ENCODE data around the gene TXNL4A.
A peak's percentile ranks its signal among the peaks of the same experiment; 100 is the strongest.
"Not testable (repeated sequence)": the region's sequence is repeated elsewhere in the genome, so short reads cannot be mapped to it uniquely, and the experiment has no call there.

TXNL4A gene

GRCh38 chr18:79988451-79989194, at the start of gene TXNL4A:
Gene TXNL4A (minus strand): TSS chr18:79988563. CDS start chr18:79988392, 171 bp downstream.
- no peaks in the 10 kb centered on the region for H3K9me3 Mint-ChIP-seq
- peaks cover 7% of the 10 kb centered on the region for H3K36me3 Mint-ChIP-seq (ENCODE audit: low read depth)
- peaks cover 33% of the 10 kb centered on the region for H3K4me1 Mint-ChIP-seq (ENCODE audit: low read depth)

GRCh38 chr18:80037300-80037699, 48.9 kb upstream of the TXNL4A start:
- Mint-ChIP-seq H3K4me3 (no peak overlapping the region), H3K27me3 (ENCODE audit: low read depth) (no peaks in the 10 kb centered on the region), H3K36me3 (ENCODE audit: low read depth) (peaks cover 9% of the 10 kb centered on the region), H3K27ac (no peak overlapping the region), H3K4me1 (ENCODE audit: low read depth) (peaks cover 22% of the 10 kb centered on the region), H3K9me3 (no peaks in the 10 kb centered on the region)

More at GRCh38 chr18:79988451-79989194, at the start of gene TXNL4A:
- H3K4me3 Mint-ChIP-seq: peak within 1 kb of the TSS; percentile 98
- no peaks in the 10 kb centered on the region for H3K27me3 Mint-ChIP-seq (ENCODE audit: low read depth)
- peak within 1 kb of the TSS; percentile 96 for H3K27ac Mint-ChIP-seq

GRCh38 chr18:80035997-80036396, 47.6 kb upstream of the TXNL4A start:
- no peaks in the 10 kb centered on the region for H3K9me3 Mint-ChIP-seq
- no peaks in the 10 kb centered on the region for H3K27me3 Mint-ChIP-seq (ENCODE audit: low read depth)
- H3K4me1 Mint-ChIP-seq (ENCODE audit: low read depth): peaks cover 18% of the 10 kb centered on the region
- no peak overlapping the region for H3K27ac Mint-ChIP-seq
- H3K4me3 Mint-ChIP-seq: no peak overlapping the region
- H3K36me3 Mint-ChIP-seq (ENCODE audit: low read depth): peaks cover 7% of the 10 kb centered on the region

GRCh38 chr18:80034852-80035406, 46.6 kb upstream of the TXNL4A start:
- peak overlapping the region; percentile 89 for H3K27ac Mint-ChIP-seq
- peaks cover 7% of the 10 kb centered on the region for H3K36me3 Mint-ChIP-seq (ENCODE audit: low read depth)
- H3K4me3 Mint-ChIP-seq: peak overlapping the region; percentile 79
- H3K9me3 Mint-ChIP-seq: no peaks in the 10 kb centered on the region
- H3K4me1 Mint-ChIP-seq (ENCODE audit: low read depth): peaks cover 18% of the 10 kb centered on the region
- H3K27me3 Mint-ChIP-seq (ENCODE audit: low read depth): no peaks in the 10 kb centered on the region

GRCh38 chr18:80034068-80034851, 45.9 kb upstream of the TXNL4A start, which contains the start of gene RBFA:
Gene RBFA (plus strand): TSS chr18:80034434. CDS start chr18:80034496, 62 bp downstream.
- H3K27ac Mint-ChIP-seq: peak within 1 kb of the TSS; percentile 89
- peaks cover 18% of the 10 kb centered on the region for H3K4me1 Mint-ChIP-seq (ENCODE audit: low read depth)
- H3K27me3 Mint-ChIP-seq (ENCODE audit: low read depth): no peaks in the 10 kb centered on the region
- peaks cover 6% of the 10 kb centered on the region for H3K36me3 Mint-ChIP-seq (ENCODE audit: low read depth)
- H3K4me3 Mint-ChIP-seq: peak within 1 kb of the TSS; percentile 79
- no peaks in the 10 kb centered on the region for H3K9me3 Mint-ChIP-seq

GRCh38 chr18:80033181-80034067, 45.1 kb upstream of the TXNL4A start:
- Mint-ChIP-seq H3K4me1 (ENCODE audit: low read depth) (peaks cover 18% of the 10 kb centered on the region), H3K36me3 (ENCODE audit: low read depth) (peaks cover 3% of the 10 kb centered on the region), H3K27me3 (ENCODE audit: low read depth) (no peaks in the 10 kb centered on the region), H3K27ac (peak overlapping the region; percentile 89), H3K9me3 (peaks cover 4% of the 10 kb centered on the region), H3K4me3 (peak overlapping the region; percentile 79)

DNA sequence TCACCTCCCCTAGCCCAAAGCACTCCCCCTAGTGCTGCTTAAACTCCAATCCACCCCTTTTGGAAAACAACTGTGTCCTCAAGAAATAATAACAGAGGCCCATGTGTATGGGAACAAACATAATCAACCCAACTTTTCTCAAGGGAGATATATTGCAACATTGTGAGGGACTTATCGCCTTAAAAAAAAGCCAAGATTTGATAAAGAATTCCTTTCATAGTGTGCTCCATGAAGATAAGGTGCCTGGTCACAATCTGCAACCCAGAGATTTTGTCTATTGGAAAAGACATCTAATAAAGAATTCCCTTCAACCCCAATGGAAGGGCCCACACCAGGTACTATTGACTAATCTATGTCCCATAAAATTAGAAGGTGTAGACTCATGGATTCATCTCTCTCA, 41.3 kb upstream of the TXNL4A start:
- H3K36me3 Mint-ChIP-seq (ENCODE audit: low read depth): peaks cover 2% of the 10 kb centered on the region

DNA sequence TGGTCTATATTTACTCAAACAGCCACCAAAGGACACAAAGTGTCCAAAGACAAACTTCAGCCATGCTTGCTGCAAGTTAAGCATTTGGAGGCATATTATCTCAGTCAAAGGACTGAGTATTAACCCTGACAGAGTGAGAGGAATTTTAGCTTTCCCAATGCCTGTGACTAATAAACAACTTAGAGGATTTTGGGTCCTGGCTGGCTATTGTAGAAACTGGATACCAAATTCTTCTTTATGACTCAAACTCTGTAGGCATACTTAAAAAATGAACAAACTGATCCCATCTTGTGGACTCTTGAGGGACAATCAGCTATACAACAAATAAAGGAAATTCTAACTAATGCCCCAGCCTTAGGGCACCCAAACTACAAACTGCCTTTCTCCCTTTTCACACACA, 39.4 kb upstream of the TXNL4A start:
- H3K4me1 Mint-ChIP-seq (ENCODE audit: low read depth); H3K27me3 Mint-ChIP-seq (ENCODE audit: low read depth); H3K36me3 Mint-ChIP-seq (ENCODE audit: low read depth); H3K27ac Mint-ChIP-seq; H3K4me3 Mint-ChIP-seq: not testable (repeated sequence)
- H3K9me3 Mint-ChIP-seq: peaks cover 48% of the 10 kb centered on the region

More for the DNA sequence above, 41.3 kb upstream of the TXNL4A start:
- Mint-ChIP-seq H3K4me1 (ENCODE audit: low read depth) (peaks cover 7% of the 10 kb centered on the region), H3K27ac (no peak overlapping the region), H3K4me3 (no peak overlapping the region), H3K27me3 (ENCODE audit: low read depth) (no peaks in the 10 kb centered on the region), H3K9me3 (peaks cover 28% of the 10 kb centered on the region)

DNA sequence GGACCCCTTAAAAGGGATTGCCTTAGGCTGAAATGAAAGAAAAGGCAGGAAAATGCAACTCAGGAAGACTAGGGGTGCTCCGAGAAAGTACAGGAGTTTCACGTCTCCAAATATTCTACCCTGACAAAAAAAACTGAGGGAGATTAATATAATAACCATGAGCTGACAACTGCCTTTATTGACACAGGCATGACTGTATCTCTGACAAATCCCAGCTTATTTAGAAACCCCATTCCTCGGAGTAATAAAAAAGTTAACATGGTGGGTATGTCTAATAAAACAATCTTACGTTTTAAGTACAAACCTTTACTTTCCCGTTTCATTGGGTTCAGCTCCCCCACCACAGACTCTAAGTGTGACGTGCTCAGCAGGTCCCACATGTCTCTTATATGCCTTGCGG, 38.0 kb upstream of the TXNL4A start:
- Mint-ChIP-seq H3K9me3 (peaks cover 61% of the 10 kb centered on the region), H3K4me3 (no peak overlapping the region), H3K27me3 (ENCODE audit: low read depth) (no peaks in the 10 kb centered on the region), H3K27ac (no peak overlapping the region), H3K4me1 (ENCODE audit: low read depth) (no peaks in the 10 kb centered on the region), H3K36me3 (ENCODE audit: low read depth) (peaks cover 10% of the 10 kb centered on the region)

- no peak overlapping the region for H3K27ac Mint-ChIP-seq
- no peak overlapping the region for H3K4me3 Mint-ChIP-seq
- H3K9me3 Mint-ChIP-seq: peaks cover 72% of the 10 kb centered on the region
- H3K27me3 Mint-ChIP-seq (ENCODE audit: low read depth): no peaks in the 10 kb centered on the region
- no peaks in the 10 kb centered on the region for H3K4me1 Mint-ChIP-seq (ENCODE audit: low read depth)
- peaks cover 10% of the 10 kb centered on the region for H3K36me3 Mint-ChIP-seq (ENCODE audit: low read depth)
Observed at GRCh38 chr18:80023173-80023572, 34.8 kb upstream of the TXNL4A start.

DNA sequence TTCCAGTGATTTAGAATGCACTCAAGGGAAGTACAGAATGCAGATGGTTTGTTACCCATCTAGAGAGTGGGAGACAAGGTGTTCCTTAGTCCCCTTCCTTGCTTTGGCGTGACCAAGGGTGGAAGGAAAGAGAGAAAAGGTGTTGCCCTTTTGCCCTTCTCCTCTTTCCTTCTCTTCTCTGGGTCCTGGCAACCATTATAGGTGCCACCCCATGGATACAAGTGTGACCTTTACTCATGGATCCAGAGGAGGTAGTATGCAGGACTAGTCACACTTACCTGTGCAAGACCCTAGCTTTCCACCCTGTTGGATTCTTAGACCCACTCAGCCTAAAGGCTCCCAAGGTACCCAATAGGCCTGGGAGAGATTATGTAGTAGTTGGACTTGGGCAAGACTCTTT, 34.2 kb upstream of the TXNL4A start:
- H3K36me3 Mint-ChIP-seq (ENCODE audit: low read depth): peaks cover 10% of the 10 kb centered on the region
- H3K9me3 Mint-ChIP-seq: peaks cover 75% of the 10 kb centered on the region
- no peaks in the 10 kb centered on the region for H3K4me1 Mint-ChIP-seq (ENCODE audit: low read depth)
- no peaks in the 10 kb centered on the region for H3K27me3 Mint-ChIP-seq (ENCODE audit: low read depth)
- H3K4me3 Mint-ChIP-seq: no peak overlapping the region
- H3K27ac Mint-ChIP-seq: no peak overlapping the region

- no peaks in the 10 kb centered on the region for H3K36me3 Mint-ChIP-seq (ENCODE audit: low read depth)
- H3K27me3 Mint-ChIP-seq (ENCODE audit: low read depth): no peaks in the 10 kb centered on the region
- no peaks in the 10 kb centered on the region for H3K4me1 Mint-ChIP-seq (ENCODE audit: low read depth)
- H3K9me3 Mint-ChIP-seq: peaks cover 30% of the 10 kb centered on the region
- H3K27ac Mint-ChIP-seq: no peak overlapping the region
- no peak overlapping the region for H3K4me3 Mint-ChIP-seq
Observed at GRCh38 chr18:80012714-80013113, 24.4 kb upstream of the TXNL4A start.

DNA sequence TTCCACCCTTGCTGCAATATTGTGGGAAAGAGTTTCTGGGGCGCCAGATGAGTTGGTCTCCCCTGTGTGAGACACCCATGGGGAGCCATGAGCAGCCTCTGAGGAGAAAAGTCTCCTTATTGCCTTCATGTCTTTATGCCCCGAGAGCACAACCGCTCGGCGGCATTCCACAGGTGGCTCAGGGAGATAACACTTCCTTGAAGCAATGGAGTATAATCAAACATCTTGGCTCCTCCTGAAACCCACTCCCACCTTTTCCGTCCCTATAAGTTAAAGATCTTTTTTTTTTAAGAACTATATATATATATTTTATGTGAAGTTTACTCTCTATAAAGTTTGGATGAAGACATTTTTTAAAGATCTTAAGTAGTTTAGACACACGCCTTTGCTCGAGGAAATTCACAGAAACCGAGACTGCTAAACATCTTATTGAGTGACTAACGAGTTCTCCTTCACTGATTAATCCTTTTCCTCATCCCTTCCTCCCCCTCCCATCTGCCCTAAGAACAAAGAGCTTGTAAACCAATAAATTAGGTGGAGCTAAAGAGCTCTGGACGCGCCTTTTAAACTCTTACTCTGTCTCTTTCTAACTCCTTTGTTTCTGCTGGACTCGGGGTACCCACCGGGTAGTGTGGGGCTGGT, 23.3 kb upstream of the TXNL4A start:
- H3K9me3 Mint-ChIP-seq: peaks cover 30% of the 10 kb centered on the region
- not testable (repeated sequence) for H3K27ac Mint-ChIP-seq; H3K27me3 Mint-ChIP-seq (ENCODE audit: low read depth); H3K36me3 Mint-ChIP-seq (ENCODE audit: low read depth); H3K4me1 Mint-ChIP-seq (ENCODE audit: low read depth); H3K4me3 Mint-ChIP-seq

GRCh38 chr18:80010551-80010906, 22.2 kb upstream of the TXNL4A start:
- Mint-ChIP-seq H3K4me3 (no peak overlapping the region), H3K27me3 (ENCODE audit: low read depth) (no peaks in the 10 kb centered on the region), H3K4me1 (ENCODE audit: low read depth) (no peaks in the 10 kb centered on the region), H3K27ac (no peak overlapping the region), H3K36me3 (ENCODE audit: low read depth) (no peaks in the 10 kb centered on the region), H3K9me3 (peaks cover 30% of the 10 kb centered on the region)

All from T-helper 1 cell treated with Interleukin-12 subunit alpha and Interleukin-12 subunit beta and Interleukin-4 antibody, amounts not matched to agents 30 μg/mL and 1 μg/mL, for 36 hours (primary cell).